ENCODE data around the gene MYL3.

DNA sequence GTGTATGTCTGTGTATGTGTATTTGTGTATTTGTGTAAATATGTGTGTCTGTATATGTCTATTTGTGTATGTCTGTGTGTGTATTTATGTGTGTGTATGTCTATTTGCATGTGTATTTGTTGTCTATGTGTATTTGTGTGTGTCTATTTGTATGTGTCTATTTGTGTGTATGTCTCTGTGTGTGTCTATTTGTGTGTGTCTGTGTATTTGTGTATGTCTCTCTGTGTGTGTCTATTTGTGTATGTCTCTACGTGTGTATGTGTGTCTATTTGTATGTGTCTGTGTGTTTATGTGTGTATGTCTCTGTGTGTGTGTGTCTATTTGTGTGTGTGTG is 44.7 kb upstream of the MYL3 start:
- TF ChIP-seq EZH2phosphoT487 (IDR thresholded peaks at IDR 0.05; ENCODE audit: insufficient read depth, low read depth): no peak
- TF ChIP-seq EZH2 (IDR thresholded peaks at IDR 0.05; ENCODE audit: insufficient read depth, poor library complexity, severe bottlenecking): no peak

Measured in GM23248 (cell line).